BLaER1 (cell line): Measurements from ENCODE around the gene PELO.

Source experiments
- H3K27ac ChIP-seq: shearing (Covaris generic); formaldehyde crosslinking; 2 replicates; pipeline ENCODE4 v1.8.1; 2022
- H3K27me3 ChIP-seq: shearing (Covaris generic); formaldehyde crosslinking; 2 replicates; pipeline ENCODE4 v1.8.1; 2022
- H3K36me3 ChIP-seq: shearing (Covaris generic); formaldehyde crosslinking; 2 replicates; pipeline ENCODE4 v1.8.1; 2022
- H3K4me1 ChIP-seq: shearing (Covaris generic); formaldehyde crosslinking; 2 replicates; pipeline ENCODE4 v1.8.1; 2022
- H3K4me2 ChIP-seq: shearing (Covaris generic); formaldehyde crosslinking; 2 replicates; pipeline ENCODE4 v1.8.1; 2022
- H3K4me3 ChIP-seq: shearing (Covaris generic); formaldehyde crosslinking; 2 replicates; pipeline ENCODE4 v1.8.1; 2022
- H3K9ac ChIP-seq: shearing (Covaris generic); formaldehyde crosslinking; 2 replicates; pipeline ENCODE4 v1.8.1; 2022
- H3K9me3 ChIP-seq: shearing (Covaris generic); formaldehyde crosslinking; 2 replicates; pipeline ENCODE4 v1.8.1; 2022
- H4K20me1 ChIP-seq: shearing (Covaris generic); formaldehyde crosslinking; 2 replicates; pipeline ENCODE4 v1.8.1; 2022
- Cebpa-rat ChIP-seq: shearing (Covaris generic); IDR thresholded peaks from 2 replicates; pipeline ENCODE4 v1.8.1; 2022

PELO gene

DNA sequence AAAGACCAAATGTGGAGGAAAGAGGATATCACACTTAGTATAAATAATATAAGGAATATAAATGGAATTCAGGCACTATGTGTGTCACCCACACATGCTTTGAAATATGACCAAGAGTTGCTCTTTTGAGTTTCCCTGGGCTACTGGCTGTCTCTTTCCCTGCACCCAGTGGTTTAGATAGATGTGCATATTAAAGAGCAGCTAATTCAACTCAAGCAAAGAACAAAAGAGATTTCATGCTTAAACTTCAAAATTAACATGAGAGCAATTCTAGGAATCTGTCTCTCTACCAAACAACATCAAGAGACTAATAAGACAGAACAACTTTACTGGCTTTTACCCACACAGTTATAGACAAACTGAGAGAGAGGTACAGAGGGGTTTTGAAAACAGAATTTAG is 38.0 kb upstream of the PELO start:
- Histone ChIP-seq H3K36me3 (no peaks in the 10 kb centered on the region), H3K4me1 (no peaks in the 10 kb centered on the region), H3K4me2 (no peak overlapping the region), H3K9ac (no peak overlapping the region), H4K20me1 (no peaks in the 10 kb centered on the region), H3K27ac (no peak overlapping the region), H3K4me3 (no peak overlapping the region), H3K27me3 (no peaks in the 10 kb centered on the region), H3K9me3 (no peaks in the 10 kb centered on the region)
- no peak for TF ChIP-seq Cebpa-rat

- no peak overlapping the region for H3K9ac ChIP-seq
- no peak overlapping the region for H3K4me2 ChIP-seq
- H3K4me3 ChIP-seq = no peak overlapping the region
- no peaks in the 10 kb centered on the region for H3K27me3 ChIP-seq
- TF ChIP-seq Cebpa-rat = no peak
- H3K9me3 ChIP-seq = no peaks in the 10 kb centered on the region
- no peaks in the 10 kb centered on the region for H3K36me3 ChIP-seq
- no peaks in the 10 kb centered on the region for H3K4me1 ChIP-seq
- no peaks in the 10 kb centered on the region for H4K20me1 ChIP-seq
- H3K27ac ChIP-seq = no peak overlapping the region
Measured at GRCh38 chr5:52751137-52751536, 36.6 kb upstream of the PELO start.

GRCh38 chr5:52754051-52754450 is 33.7 kb upstream of the PELO start:
- H3K9me3 ChIP-seq = no peaks in the 10 kb centered on the region
- no peaks in the 10 kb centered on the region for H3K36me3 ChIP-seq
- H3K27me3 ChIP-seq = no peaks in the 10 kb centered on the region
- TF ChIP-seq Cebpa-rat = no peak
- H4K20me1 ChIP-seq = no peaks in the 10 kb centered on the region
- H3K4me3 ChIP-seq = no peak overlapping the region
- H3K4me1 ChIP-seq = no peaks in the 10 kb centered on the region
- no peak overlapping the region for H3K27ac ChIP-seq
- no peak overlapping the region for H3K4me2 ChIP-seq
- H3K9ac ChIP-seq = no peak overlapping the region

GRCh38 chr5:52757527-52757926 is 30.2 kb upstream of the PELO start:
- Histone ChIP-seq H3K4me2 (no peak overlapping the region), H3K4me1 (no peaks in the 10 kb centered on the region), H3K36me3 (no peaks in the 10 kb centered on the region), H3K9me3 (no peaks in the 10 kb centered on the region), H3K27me3 (no peaks in the 10 kb centered on the region), H4K20me1 (no peaks in the 10 kb centered on the region), H3K27ac (no peak overlapping the region), H3K9ac (no peak overlapping the region), H3K4me3 (no peak overlapping the region)
- no peak for TF ChIP-seq Cebpa-rat

GRCh38 chr5:52758014-52758413 is 29.7 kb upstream of the PELO start:
- H3K4me3 ChIP-seq = no peak overlapping the region
- H4K20me1 ChIP-seq = no peaks in the 10 kb centered on the region
- TF ChIP-seq Cebpa-rat = no peak
- H3K9ac ChIP-seq = no peak overlapping the region
- H3K27me3 ChIP-seq = no peaks in the 10 kb centered on the region
- no peaks in the 10 kb centered on the region for H3K9me3 ChIP-seq
- H3K4me1 ChIP-seq = no peaks in the 10 kb centered on the region
- no peak overlapping the region for H3K27ac ChIP-seq
- no peak overlapping the region for H3K4me2 ChIP-seq
- no peaks in the 10 kb centered on the region for H3K36me3 ChIP-seq

DNA sequence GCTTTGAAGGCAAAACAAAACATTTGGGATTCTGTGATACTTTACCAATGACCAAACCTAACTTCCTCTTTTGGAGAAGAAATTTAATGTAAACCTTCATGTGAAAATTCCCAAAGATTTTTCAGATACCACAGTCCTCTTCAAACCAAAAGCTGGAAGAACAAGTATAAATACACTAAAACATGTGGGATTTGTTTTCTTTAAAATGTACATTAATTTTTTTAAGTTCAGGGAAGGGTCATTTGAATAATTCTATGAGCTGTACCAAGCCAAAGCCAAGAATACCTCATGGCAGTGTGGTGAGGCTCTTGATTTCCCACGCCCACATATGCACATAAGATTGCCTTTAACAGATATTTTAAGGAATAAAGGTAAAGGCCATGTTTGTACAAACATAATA is 28.4 kb upstream of the PELO start:
- H3K4me1 ChIP-seq = no peaks in the 10 kb centered on the region
- no peak overlapping the region for H3K4me2 ChIP-seq
- no peaks in the 10 kb centered on the region for H4K20me1 ChIP-seq
- TF ChIP-seq Cebpa-rat = no peak
- H3K27ac ChIP-seq = no peak overlapping the region
- no peaks in the 10 kb centered on the region for H3K9me3 ChIP-seq
- H3K4me3 ChIP-seq = no peak overlapping the region
- no peak overlapping the region for H3K9ac ChIP-seq
- H3K36me3 ChIP-seq = no peaks in the 10 kb centered on the region
- H3K27me3 ChIP-seq = no peaks in the 10 kb centered on the region

DNA sequence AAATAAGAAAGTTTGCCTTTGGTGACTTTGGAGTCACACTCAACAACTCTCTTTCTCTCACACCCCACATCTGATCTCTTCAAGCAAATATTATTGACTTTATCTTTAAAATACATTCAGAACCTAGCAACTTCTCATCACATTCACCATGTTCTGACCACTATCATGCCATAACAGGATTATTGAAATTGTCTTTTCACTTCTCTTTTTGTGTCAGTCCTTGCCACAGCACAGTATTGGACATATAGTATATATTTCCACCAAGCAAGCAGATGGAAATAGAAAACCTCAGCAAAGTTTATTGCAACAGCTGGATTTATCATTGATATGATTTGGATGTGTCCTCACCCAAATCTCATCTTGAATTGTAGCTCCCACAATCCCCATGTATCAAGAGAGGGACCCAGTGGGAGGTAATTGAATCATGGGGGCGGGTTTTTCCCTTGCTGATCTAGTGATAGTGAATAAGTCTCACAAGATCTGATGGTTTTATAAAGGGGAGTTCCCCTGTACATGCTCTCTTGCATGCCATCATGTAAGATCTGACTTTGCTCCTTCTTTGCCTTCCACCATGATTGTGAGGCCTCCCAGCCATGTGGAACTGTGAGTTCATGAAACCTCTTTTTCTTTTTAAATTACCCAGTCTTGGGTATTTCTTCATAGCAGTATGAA is 26.9 kb upstream of the PELO start:
- Histone ChIP-seq H3K4me3 (no peak overlapping the region), H3K4me2 (no peak overlapping the region), H3K9ac (no peak overlapping the region), H3K27ac (no peak overlapping the region), H4K20me1 (no peaks in the 10 kb centered on the region), H3K9me3 (no peaks in the 10 kb centered on the region), H3K36me3 (no peaks in the 10 kb centered on the region), H3K27me3 (no peaks in the 10 kb centered on the region), H3K4me1 (no peaks in the 10 kb centered on the region)
- no peak for TF ChIP-seq Cebpa-rat

GRCh38 chr5:52767217-52767743 is 20.4 kb upstream of the PELO start:
- no peak for TF ChIP-seq Cebpa-rat
- H3K27ac ChIP-seq = no peak overlapping the region
- H3K4me1 ChIP-seq = no peaks in the 10 kb centered on the region
- no peaks in the 10 kb centered on the region for H3K9me3 ChIP-seq
- no peak overlapping the region for H3K9ac ChIP-seq
- H3K27me3 ChIP-seq = no peaks in the 10 kb centered on the region
- H3K4me3 ChIP-seq = no peak overlapping the region
- H3K4me2 ChIP-seq = no peak overlapping the region
- H3K36me3 ChIP-seq = no peaks in the 10 kb centered on the region
- H4K20me1 ChIP-seq = no peaks in the 10 kb centered on the region

DNA sequence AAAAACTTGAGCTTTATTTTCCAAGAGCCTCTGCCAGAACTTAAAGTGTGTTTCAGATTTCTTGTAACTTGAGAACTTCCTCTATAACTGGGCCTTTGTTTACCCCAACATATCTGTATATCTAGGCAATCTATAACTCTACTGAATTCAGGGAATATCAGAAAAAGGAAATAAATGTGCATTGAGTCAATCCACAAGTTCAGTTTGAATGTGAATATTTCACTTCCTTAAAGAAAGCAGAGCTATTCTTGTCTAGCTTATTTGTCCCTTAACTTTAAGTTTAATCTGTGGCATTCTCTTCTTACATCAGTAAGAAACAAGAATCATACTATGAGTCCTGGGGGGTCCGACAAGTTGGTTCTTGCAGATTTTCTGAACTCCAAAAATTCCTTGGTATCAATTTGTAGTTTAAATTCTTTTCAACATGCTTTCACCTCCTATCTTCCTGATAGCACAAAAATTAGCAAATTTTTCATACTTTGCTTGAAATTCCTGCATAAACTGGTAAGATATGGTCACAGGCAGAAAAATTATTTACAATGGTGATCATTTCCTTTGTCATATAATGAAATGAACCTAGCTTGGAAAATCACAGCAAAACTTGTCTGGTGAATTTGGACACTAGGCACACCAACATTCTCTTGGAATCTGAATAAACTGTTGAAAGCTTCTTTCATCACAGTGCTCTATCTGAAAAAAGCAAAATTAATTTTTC is 19.8 kb upstream of the PELO start:
- TF ChIP-seq Cebpa-rat = no peak
- Histone ChIP-seq H3K9me3 (no peaks in the 10 kb centered on the region), H3K27ac (no peak overlapping the region), H3K9ac (no peak overlapping the region), H3K4me1 (no peaks in the 10 kb centered on the region), H3K27me3 (no peaks in the 10 kb centered on the region), H3K4me2 (no peak overlapping the region), H4K20me1 (no peaks in the 10 kb centered on the region), H3K36me3 (no peaks in the 10 kb centered on the region), H3K4me3 (no peak overlapping the region)

GRCh38 chr5:52769061-52769460 is 18.7 kb upstream of the PELO start:
- H3K9me3 ChIP-seq = no peaks in the 10 kb centered on the region
- H3K36me3 ChIP-seq = no peaks in the 10 kb centered on the region
- H4K20me1 ChIP-seq = no peaks in the 10 kb centered on the region
- no peak overlapping the region for H3K27ac ChIP-seq
- no peak overlapping the region for H3K9ac ChIP-seq
- H3K4me1 ChIP-seq = no peaks in the 10 kb centered on the region
- TF ChIP-seq Cebpa-rat = no peak
- no peaks in the 10 kb centered on the region for H3K27me3 ChIP-seq
- H3K4me3 ChIP-seq = no peak overlapping the region
- no peak overlapping the region for H3K4me2 ChIP-seq
